ENCODE data around the gene TMPRSS11E. TPM values are rescaled to one million over a fixed set of nuclear protein-coding genes. Genes with fewer than 3 reads are reported as not detected.
A peak's percentile ranks its signal among the peaks of the same experiment; 100 is the strongest.

TMPRSS11E gene, protein sequence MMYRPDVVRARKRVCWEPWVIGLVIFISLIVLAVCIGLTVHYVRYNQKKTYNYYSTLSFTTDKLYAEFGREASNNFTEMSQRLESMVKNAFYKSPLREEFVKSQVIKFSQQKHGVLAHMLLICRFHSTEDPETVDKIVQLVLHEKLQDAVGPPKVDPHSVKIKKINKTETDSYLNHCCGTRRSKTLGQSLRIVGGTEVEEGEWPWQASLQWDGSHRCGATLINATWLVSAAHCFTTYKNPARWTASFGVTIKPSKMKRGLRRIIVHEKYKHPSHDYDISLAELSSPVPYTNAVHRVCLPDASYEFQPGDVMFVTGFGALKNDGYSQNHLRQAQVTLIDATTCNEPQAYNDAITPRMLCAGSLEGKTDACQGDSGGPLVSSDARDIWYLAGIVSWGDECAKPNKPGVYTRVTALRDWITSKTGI
- polyA plus RNA-seq (2013, experiment 1 of 2): not detected
- 0.03 TPM for polyA plus RNA-seq (2013, experiment 2 of 2)

DNA sequence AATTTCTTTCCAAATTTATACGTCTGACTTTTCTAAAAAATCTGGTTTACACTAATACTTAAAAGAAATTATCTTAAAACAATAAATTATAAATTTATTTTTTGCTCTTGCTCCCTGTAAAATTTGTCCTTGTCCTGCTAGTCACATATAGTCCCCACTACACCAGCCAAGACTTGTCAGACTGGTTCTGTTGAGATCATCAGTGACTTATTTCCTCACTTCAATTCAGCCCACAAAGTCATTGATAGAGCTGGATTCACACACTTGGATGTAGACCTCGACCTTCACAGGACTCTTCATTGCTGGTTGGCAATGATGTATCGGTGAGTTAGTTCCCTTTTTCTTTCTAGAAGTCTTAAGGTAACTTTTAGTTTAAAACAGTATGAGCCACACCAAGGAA is at the start of gene TMPRSS11E:
TSS of gene TMPRSS11E (plus strand) at position 263 of the 400 bp plus-strand sequence. CDS start at position 313, 50 bp downstream.
- H4K91ac ChIP-seq (ENCODE audit: low read length): no peak within 1 kb of the TSS
- H3K4me3 ChIP-seq (ENCODE audit: insufficient read depth in 1 of 2, low read depth in 1 of 2, low read length in 2 of 2): no peak within 1 kb of the TSS
- no peak for DNase-seq
- H2BK15ac ChIP-seq (ENCODE audit: low read depth, poor library complexity, severe bottlenecking): no peak within 1 kb of the TSS
- H4K8ac ChIP-seq (ENCODE audit: low read length): no peak within 1 kb of the TSS
- H2AK5ac ChIP-seq (ENCODE audit: low read length, severe bottlenecking): no peak within 1 kb of the TSS
- no peaks in the 10 kb centered on the region for H3K36me3 ChIP-seq (ENCODE audit: control insufficient read depth in 1 of 2, insufficient read depth in 2 of 2, low read depth in 1 of 2, low read length in 2 of 2)
- no peak within 1 kb of the TSS for H3K4me2 ChIP-seq (ENCODE audit: low read length, poor library complexity, severe bottlenecking)
- H2BK120ac ChIP-seq (ENCODE audit: low read depth, low read length): no peak within 1 kb of the TSS
- H3K9me3 ChIP-seq (ENCODE audit: control insufficient read depth, low read length): no peaks in the 10 kb centered on the region
- no peak within 1 kb of the TSS for H2AFZ ChIP-seq (ENCODE audit: low read depth, low read length)
- 100% methylated on average over 1 of the region's 3 CpGs for WGBS
- no peak within 1 kb of the TSS for H2BK5ac ChIP-seq (ENCODE audit: low read depth, low read length, poor library complexity, severe bottlenecking)
- H3K14ac ChIP-seq (ENCODE audit: low read length in 2 of 2): no peak within 1 kb of the TSS
- no peak within 1 kb of the TSS for H3K27ac ChIP-seq (ENCODE audit: low read length, poor library complexity, severe bottlenecking)
- H3K23ac ChIP-seq (ENCODE audit: low read length in 2 of 2): no peak within 1 kb of the TSS
- no peak within 1 kb of the TSS for H2BK12ac ChIP-seq (ENCODE audit: low read length in 2 of 2)
- H3K18ac ChIP-seq (ENCODE audit: low read depth in 1 of 2, low read length in 2 of 2): no peak within 1 kb of the TSS
- H3K9ac ChIP-seq (ENCODE audit: low read length): no peak within 1 kb of the TSS
- no peak within 1 kb of the TSS for H3K4ac ChIP-seq (ENCODE audit: low read depth in 1 of 2, low read length in 2 of 2)
- H3K4me1 ChIP-seq (ENCODE audit: control insufficient read depth, insufficient read depth, low read depth, low read length): no peaks in the 10 kb centered on the region
- H3K27me3 ChIP-seq (ENCODE audit: control insufficient read depth in 1 of 2, insufficient read depth in 1 of 2, low read length in 2 of 2): no peaks in the 10 kb centered on the region
- no peaks in the 10 kb centered on the region for H3K79me1 ChIP-seq (replicated peaks; ENCODE audit: low read length, poor library complexity, severe bottlenecking)

DNA sequence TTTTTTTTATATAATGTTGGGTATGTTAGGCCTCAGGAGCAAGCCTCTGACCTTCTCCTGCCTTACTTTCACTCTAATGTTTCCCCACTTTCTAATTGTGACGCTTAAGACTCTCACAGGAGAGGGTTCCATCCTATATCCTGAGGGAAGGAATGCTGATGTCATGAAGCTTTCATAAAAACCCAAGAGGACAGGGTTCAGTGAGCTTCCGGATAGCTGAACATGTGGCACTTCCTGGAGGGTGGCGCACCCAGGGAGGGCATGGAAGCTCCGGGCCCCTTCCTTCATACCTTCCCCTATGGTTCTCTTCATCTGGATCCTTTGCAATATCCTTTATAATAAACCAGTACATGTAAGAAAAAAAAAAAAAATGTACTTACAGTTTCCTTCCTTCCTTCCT is 48.0 kb upstream of the TMPRSS11E start:
- Histone ChIP-seq H3K79me1 (replicated peaks; ENCODE audit: low read length, poor library complexity, severe bottlenecking) (no peaks in the 10 kb centered on the region), H3K23ac (ENCODE audit: low read length in 2 of 2) (no peak overlapping the region), H3K9me3 (ENCODE audit: control insufficient read depth, low read length) (no peaks in the 10 kb centered on the region), H2BK12ac (ENCODE audit: low read length in 2 of 2) (no peak overlapping the region), H3K4me2 (ENCODE audit: low read length, poor library complexity, severe bottlenecking) (no peak overlapping the region), H3K27ac (ENCODE audit: low read length, poor library complexity, severe bottlenecking) (no peak overlapping the region), H2AK5ac (ENCODE audit: low read length, severe bottlenecking) (no peak overlapping the region), H3K4me1 (ENCODE audit: control insufficient read depth, insufficient read depth, low read depth, low read length) (no peaks in the 10 kb centered on the region), H2BK15ac (ENCODE audit: low read depth, poor library complexity, severe bottlenecking) (no peak overlapping the region), H3K36me3 (ENCODE audit: control insufficient read depth in 1 of 2, insufficient read depth in 2 of 2, low read depth in 1 of 2, low read length in 2 of 2) (no peaks in the 10 kb centered on the region), H2BK5ac (ENCODE audit: low read depth, low read length, poor library complexity, severe bottlenecking) (no peak overlapping the region), H2BK120ac (ENCODE audit: low read depth, low read length) (no peak overlapping the region), H3K4me3 (ENCODE audit: insufficient read depth in 1 of 2, low read depth in 1 of 2, low read length in 2 of 2) (no peak overlapping the region), H3K18ac (ENCODE audit: low read depth in 1 of 2, low read length in 2 of 2) (no peak overlapping the region), H2AFZ (ENCODE audit: low read depth, low read length) (no peak overlapping the region), H3K4ac (ENCODE audit: low read depth in 1 of 2, low read length in 2 of 2) (no peak overlapping the region), H4K91ac (ENCODE audit: low read length) (no peak overlapping the region), H3K9ac (ENCODE audit: low read length) (no peak overlapping the region), H3K27me3 (ENCODE audit: control insufficient read depth in 1 of 2, insufficient read depth in 1 of 2, low read length in 2 of 2) (no peaks in the 10 kb centered on the region), H4K8ac (ENCODE audit: low read length) (no peak overlapping the region), H3K14ac (ENCODE audit: low read length in 2 of 2) (no peak overlapping the region)
- 100% methylated on average over 2 of the region's 4 CpGs for WGBS
- no peak for DNase-seq

DNA sequence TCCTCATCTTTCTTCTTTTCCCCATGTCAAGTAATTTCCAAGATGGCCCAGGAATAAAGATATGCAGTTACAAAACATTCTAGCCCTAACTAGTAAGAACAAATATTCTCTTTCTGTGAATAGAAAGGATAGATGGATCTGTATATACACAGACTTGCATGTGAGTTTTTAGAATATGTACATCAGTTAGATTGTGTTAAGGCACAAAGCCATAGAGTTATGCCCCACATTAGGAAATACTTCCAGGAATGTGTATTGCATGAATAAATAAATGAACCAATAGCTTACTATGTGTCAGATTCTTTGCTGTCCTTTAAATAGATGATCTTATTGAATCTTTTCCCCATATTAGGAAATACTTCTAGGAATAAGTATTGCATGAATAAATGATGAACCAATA is 46.0 kb upstream of the TMPRSS11E start:
- Histone ChIP-seq H4K8ac (ENCODE audit: low read length) (no peak overlapping the region), H3K23ac (ENCODE audit: low read length in 2 of 2) (no peak overlapping the region), H3K36me3 (ENCODE audit: control insufficient read depth in 1 of 2, insufficient read depth in 2 of 2, low read depth in 1 of 2, low read length in 2 of 2) (no peaks in the 10 kb centered on the region), H2AK5ac (ENCODE audit: low read length, severe bottlenecking) (no peak overlapping the region), H2BK12ac (ENCODE audit: low read length in 2 of 2) (no peak overlapping the region), H3K4me2 (ENCODE audit: low read length, poor library complexity, severe bottlenecking) (no peak overlapping the region), H2AFZ (ENCODE audit: low read depth, low read length) (no peak overlapping the region), H3K14ac (ENCODE audit: low read length in 2 of 2) (no peak overlapping the region), H2BK15ac (ENCODE audit: low read depth, poor library complexity, severe bottlenecking) (no peak overlapping the region), H2BK120ac (ENCODE audit: low read depth, low read length) (no peak overlapping the region), H3K9ac (ENCODE audit: low read length) (no peak overlapping the region), H3K4me3 (ENCODE audit: insufficient read depth in 1 of 2, low read depth in 1 of 2, low read length in 2 of 2) (no peak overlapping the region), H3K27me3 (ENCODE audit: control insufficient read depth in 1 of 2, insufficient read depth in 1 of 2, low read length in 2 of 2) (no peaks in the 10 kb centered on the region), H3K18ac (ENCODE audit: low read depth in 1 of 2, low read length in 2 of 2) (no peak overlapping the region), H3K4me1 (ENCODE audit: control insufficient read depth, insufficient read depth, low read depth, low read length) (no peaks in the 10 kb centered on the region), H3K9me3 (ENCODE audit: control insufficient read depth, low read length) (no peaks in the 10 kb centered on the region), H3K27ac (ENCODE audit: low read length, poor library complexity, severe bottlenecking) (no peak overlapping the region), H4K91ac (ENCODE audit: low read length) (no peak overlapping the region), H2BK5ac (ENCODE audit: low read depth, low read length, poor library complexity, severe bottlenecking) (no peak overlapping the region), H3K79me1 (replicated peaks; ENCODE audit: low read length, poor library complexity, severe bottlenecking) (no peaks in the 10 kb centered on the region), H3K4ac (ENCODE audit: low read depth in 1 of 2, low read length in 2 of 2) (no peak overlapping the region)
- peak; percentile 33 for DNase-seq

DNA sequence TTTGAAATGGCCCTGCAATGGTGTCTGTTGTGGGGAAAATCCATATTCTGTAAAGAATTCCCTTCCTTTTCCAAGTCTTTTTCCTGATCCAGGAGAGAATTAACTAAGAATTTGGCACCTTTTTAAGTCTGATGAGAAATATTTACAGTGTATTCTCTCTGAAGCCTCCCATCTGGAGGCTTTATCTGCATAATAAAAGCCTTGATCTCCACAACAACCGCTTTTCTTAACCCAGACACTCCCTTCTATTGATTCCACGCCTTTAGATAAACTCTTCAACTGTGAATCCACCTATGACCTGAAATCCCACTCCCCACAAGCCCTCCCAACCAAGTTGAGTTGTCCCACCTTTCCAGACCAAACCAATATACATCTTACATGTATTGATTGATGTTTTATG is 43.1 kb upstream of the TMPRSS11E start:
- Histone ChIP-seq H2AK5ac (ENCODE audit: low read length, severe bottlenecking) (no peak overlapping the region), H3K9ac (ENCODE audit: low read length) (no peak overlapping the region), H3K4ac (ENCODE audit: low read depth in 1 of 2, low read length in 2 of 2) (no peak overlapping the region), H3K23ac (ENCODE audit: low read length in 2 of 2) (no peak overlapping the region), H3K36me3 (ENCODE audit: control insufficient read depth in 1 of 2, insufficient read depth in 2 of 2, low read depth in 1 of 2, low read length in 2 of 2) (no peaks in the 10 kb centered on the region), H3K18ac (ENCODE audit: low read depth in 1 of 2, low read length in 2 of 2) (no peak overlapping the region), H4K91ac (ENCODE audit: low read length) (no peak overlapping the region), H3K27ac (ENCODE audit: low read length, poor library complexity, severe bottlenecking) (no peak overlapping the region), H2BK5ac (ENCODE audit: low read depth, low read length, poor library complexity, severe bottlenecking) (no peak overlapping the region), H3K27me3 (ENCODE audit: control insufficient read depth in 1 of 2, insufficient read depth in 1 of 2, low read length in 2 of 2) (no peaks in the 10 kb centered on the region), H2BK120ac (ENCODE audit: low read depth, low read length) (no peak overlapping the region), H3K9me3 (ENCODE audit: control insufficient read depth, low read length) (no peaks in the 10 kb centered on the region), H3K14ac (ENCODE audit: low read length in 2 of 2) (no peak overlapping the region), H3K79me1 (replicated peaks; ENCODE audit: low read length, poor library complexity, severe bottlenecking) (no peaks in the 10 kb centered on the region), H4K8ac (ENCODE audit: low read length) (no peak overlapping the region), H3K4me1 (ENCODE audit: control insufficient read depth, insufficient read depth, low read depth, low read length) (no peaks in the 10 kb centered on the region), H2AFZ (ENCODE audit: low read depth, low read length) (no peak overlapping the region), H2BK12ac (ENCODE audit: low read length in 2 of 2) (no peak overlapping the region), H2BK15ac (ENCODE audit: low read depth, poor library complexity, severe bottlenecking) (no peak overlapping the region), H3K4me3 (ENCODE audit: insufficient read depth in 1 of 2, low read depth in 1 of 2, low read length in 2 of 2) (no peak overlapping the region), H3K4me2 (ENCODE audit: low read length, poor library complexity, severe bottlenecking) (no peak overlapping the region)
- DNase-seq: no peak
- WGBS: 54% methylated on average over 2 of the region's 2 CpGs
